ENCODE results near the gene NOC2L.
"Not testable (repeated sequence)": the region's sequence is repeated elsewhere in the genome, so short reads cannot be mapped to it uniquely, and the experiment has no call there.

The NOC2L gene

DNA sequence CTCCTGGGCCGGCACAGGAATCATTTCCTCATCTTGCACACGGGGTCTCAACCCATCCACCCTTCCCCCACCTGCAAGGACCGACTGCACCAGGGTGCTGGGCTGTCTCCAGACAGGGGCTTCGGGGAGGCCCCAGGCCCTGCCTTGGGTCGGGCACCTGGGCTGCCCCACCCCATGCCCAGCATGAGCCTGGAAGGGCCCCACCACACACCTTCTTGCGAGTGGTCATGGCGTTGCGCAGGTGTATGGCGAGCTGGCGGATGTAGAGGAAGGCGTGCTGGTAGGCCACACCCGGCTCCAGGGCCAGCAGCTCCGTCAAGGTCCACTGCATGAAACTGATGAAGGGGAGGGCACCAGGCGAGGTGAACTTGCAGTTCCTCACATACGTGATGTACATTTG is 6.9 kb downstream of the NOC2L start:
- no peak overlapping the region for H3K4me3 ChIP-seq (ENCODE audit: low read length)
- no peak for TF ChIP-seq ZNF274 (IDR thresholded peaks at IDR 0.05; ENCODE audit: low read depth, low read length)

- H3K4me3 ChIP-seq (ENCODE audit: low read length), result no peak overlapping the region
These were observed 7.7 kb downstream of the NOC2L start for GRCh38 chr1:951364-951763.

DNA sequence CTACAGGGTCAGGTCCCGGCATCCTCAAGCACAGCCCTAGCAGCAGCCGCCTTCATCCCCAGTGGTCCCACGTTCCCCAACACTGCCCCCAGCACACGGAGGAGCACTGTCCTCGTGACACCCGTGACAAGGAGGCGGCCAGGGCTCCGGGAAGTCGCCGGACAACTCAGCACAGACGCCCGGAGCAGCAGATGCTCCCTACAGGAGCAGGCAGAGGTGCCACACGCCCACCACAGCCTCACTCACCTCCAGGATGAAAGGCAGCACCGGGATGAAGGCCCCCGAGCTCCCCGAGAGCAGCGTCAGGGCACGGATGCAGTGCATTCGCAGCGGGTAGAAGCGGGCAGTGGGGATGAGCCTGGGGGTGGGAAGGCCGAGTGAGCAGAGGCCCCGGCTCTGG is 8.2 kb downstream of the NOC2L start:
- no peak overlapping the region for H3K4me3 ChIP-seq (ENCODE audit: low read length)

More at GRCh38 chr1:951364-951763, 7.7 kb downstream of the NOC2L start:
- no peak for TF ChIP-seq ZNF274 (IDR thresholded peaks at IDR 0.05; ENCODE audit: low read depth, low read length)

DNA sequence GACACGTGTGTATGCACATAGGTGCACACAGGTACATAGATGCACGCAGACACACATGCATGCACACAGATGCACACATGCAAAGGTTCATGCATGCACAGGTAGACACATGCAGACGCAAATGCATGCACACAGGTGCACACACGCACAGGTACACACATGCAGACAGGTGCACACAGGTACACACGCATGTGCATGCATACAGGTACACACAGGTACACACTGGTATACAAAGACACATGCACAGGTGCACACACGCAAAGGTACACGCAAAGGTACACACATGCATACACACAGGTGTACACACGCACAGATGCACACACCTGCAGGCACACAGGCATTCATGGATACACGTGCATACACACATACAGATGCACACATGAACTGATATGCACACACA is 8.8 kb downstream of the NOC2L start:
- no peak for TF ChIP-seq ZNF274 (IDR thresholded peaks at IDR 0.05; ENCODE audit: low read depth, low read length)
- no peak overlapping the region for H3K4me3 ChIP-seq (ENCODE audit: low read length)

More for the DNA sequence above, 8.2 kb downstream of the NOC2L start:
- no peak for TF ChIP-seq ZNF274 (IDR thresholded peaks at IDR 0.05; ENCODE audit: low read depth, low read length)

- TF ChIP-seq ZNF274 (IDR thresholded peaks at IDR 0.05; ENCODE audit: low read depth, low read length), result no peak
- H3K4me3 ChIP-seq (ENCODE audit: low read length), result no peak overlapping the region
These were observed 11.1 kb downstream of the NOC2L start for GRCh38 chr1:947958-948357.

- not testable (repeated sequence) for H3K4me3 ChIP-seq (ENCODE audit: low read length)
These were observed 12.2 kb downstream of the NOC2L start for GRCh38 chr1:946811-947210.

DNA sequence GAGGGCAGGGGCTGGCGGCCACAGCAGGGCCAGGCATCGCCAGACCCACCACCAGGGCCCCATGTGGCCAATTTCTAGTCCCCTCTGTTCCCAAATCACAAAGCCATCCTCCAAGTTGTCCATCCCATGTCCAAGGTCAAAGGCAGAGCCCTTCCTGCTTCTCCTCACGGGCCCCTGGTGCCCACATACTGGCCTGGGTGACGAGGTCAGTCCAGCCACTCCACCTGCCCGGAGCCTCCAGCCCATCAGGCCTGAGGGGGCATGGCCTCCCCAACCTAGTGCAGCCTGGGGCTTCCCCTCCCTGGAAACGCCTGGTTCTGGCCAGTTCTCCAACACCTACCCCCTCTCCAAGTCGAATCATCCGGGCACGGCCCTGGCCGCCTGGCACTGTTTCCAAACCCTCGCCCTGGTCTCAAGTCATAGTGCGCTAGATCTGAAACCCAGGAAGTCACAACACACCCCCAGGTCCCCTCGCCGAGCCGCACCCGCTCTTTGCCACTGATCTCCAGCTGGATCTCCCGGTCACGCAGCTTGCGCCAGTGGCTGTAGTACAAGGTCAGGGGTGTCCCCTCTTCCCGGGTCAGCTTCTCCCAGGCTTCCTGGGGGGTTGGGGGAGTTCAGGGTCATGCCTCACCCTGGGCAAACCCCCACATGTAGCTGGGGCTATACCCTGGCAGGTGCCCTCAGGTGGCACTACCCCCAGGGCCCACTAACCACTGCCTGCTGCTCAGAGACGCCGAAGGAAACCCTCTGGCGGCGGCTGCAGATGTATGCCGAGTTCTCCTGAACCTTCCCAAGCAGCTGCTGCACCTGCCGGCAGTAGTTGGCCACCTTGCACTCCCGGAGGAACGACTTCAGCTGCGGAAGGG is 13.1 kb downstream of the NOC2L start:
- TF ChIP-seq ZNF274 (IDR thresholded peaks at IDR 0.05; ENCODE audit: low read depth, low read length), result no peak
- H3K4me3 ChIP-seq (ENCODE audit: low read length), result no peak overlapping the region

DNA sequence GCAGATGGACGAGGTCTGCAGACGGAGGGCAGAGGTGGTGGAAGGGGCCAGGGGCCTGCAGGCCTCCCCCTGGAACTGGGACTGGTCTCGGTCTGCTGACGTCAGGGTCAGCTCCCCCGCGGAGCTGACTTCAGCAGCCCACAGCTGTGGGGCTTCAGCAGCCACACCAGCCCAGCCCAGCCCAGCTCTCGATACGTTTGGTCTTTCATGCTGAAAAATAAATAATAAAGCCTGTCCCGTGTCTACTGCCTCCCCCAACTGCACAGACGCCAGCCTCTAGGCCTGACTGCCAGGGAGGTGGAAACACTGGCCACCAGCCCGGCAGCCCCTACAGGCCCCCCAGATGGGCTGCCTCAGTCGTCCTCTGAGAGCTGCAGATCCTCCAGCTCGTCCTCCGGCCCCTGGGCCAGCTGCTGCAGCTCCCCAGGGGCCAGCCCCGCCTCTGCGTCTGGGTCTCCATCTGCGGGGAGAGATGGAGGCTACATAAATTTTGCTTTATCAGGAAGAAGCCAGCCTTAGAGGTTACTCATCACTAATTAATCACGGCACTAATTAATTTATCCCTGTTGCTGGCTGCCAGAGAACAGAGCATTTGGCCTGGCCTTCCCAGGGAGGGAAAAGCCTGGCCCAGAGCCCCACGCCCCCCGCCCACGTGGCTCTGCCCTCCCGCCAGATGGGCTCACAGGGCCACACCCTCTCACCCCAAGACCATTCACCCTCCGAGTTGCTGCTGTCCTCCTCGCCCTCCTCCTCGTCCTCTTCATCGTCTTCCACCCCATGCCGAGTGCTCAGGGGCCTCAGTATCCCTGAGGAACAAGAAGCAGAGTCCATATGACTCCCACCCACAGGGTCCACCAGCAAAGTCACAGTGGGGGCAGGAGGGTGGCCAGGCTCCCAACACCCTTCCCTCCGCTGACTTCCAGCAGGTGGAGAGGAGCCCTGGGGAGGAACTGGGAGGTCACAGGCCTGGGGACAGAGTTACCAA is 14.4 kb downstream of the NOC2L start:
- TF ChIP-seq ZNF274 (IDR thresholded peaks at IDR 0.05; ENCODE audit: low read depth, low read length), result no peak
- no peak overlapping the region for H3K4me3 ChIP-seq (ENCODE audit: low read length)

DNA sequence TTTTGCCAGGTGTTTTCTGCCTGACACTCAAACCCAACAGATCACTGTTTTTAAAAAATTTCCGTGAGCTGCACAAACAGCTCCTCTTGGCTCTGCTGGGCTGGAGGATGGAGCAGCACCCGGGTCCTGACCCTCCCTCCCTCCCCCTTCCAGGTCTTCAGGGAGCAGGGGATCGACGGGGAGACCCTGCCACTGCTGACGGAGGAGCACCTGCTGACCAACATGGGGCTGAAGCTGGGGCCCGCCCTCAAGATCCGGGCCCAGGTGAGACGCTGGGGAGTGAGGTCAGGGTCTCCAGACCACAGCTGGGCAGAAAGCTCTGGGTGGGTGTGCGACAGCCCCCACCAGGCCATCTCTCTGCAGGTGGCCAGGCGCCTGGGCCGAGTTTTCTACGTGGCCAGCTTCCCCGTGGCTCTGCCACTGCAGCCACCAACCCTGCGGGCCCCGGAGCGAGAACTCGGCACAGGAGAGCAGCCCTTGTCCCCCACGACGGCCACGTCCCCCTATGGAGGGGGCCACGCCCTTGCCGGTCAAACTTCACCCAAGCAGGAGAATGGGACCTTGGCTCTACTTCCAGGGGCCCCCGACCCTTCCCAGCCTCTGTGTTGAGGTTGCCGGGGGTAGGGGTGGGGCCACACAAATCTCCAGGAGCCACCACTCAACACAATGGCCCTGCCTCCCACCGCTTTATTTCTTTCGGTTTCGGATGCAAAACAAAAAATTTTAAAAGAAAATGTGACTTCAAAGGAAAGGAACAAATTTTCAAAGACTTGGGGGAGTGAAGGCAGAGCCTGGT is 15.3 kb downstream of the NOC2L start:
- no peak overlapping the region for H3K4me3 ChIP-seq (ENCODE audit: low read length)
- no peak for TF ChIP-seq ZNF274 (IDR thresholded peaks at IDR 0.05; ENCODE audit: low read depth, low read length)

DNA sequence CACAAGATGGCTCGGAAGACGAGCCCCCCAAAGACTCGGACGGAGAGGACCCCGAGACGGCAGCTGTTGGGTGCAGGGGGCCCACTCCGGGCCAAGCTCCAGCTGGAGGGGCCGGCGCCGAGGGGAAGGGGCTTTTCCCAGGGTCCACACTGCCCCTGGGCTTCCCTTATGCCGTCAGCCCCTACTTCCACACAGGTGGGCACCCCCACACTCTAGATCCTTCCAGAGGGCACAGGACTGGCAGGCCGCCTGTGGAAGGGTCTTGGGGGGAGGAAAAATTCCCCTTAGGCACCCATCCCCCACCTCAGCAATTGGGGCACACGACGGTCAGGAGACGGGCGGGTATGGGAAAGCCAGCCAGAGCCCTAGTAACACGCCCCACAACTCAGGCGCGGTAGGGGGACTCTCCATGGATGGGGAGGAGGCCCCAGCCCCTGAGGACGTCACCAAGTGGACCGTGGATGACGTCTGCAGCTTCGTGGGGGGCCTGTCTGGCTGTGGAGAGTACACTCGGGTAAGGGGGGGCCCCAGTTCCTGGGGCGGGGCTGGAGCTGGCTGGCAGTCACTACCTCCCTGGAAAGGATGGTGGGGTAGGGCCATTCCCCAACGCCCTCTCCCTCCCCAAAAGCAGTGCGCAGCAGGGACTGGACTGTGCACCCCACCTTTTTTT is 16.1 kb downstream of the NOC2L start:
- H3K4me3 ChIP-seq (ENCODE audit: low read length), result no peak overlapping the region
- no peak for TF ChIP-seq ZNF274 (IDR thresholded peaks at IDR 0.05; ENCODE audit: low read depth, low read length)

- no peak for TF ChIP-seq ZNF274 (IDR thresholded peaks at IDR 0.05; ENCODE audit: low read depth, low read length)
- no peak overlapping the region for H3K4me3 ChIP-seq (ENCODE audit: low read length)
These were observed 16.6 kb downstream of the NOC2L start for GRCh38 chr1:942411-942821.

- no peak for TF ChIP-seq ZNF274 (IDR thresholded peaks at IDR 0.05; ENCODE audit: low read depth, low read length)
- H3K4me3 ChIP-seq (ENCODE audit: low read length), result no peak overlapping the region
These were observed 17.3 kb downstream of the NOC2L start for GRCh38 chr1:941588-942383.

Measured in GM08714 (cell line).